Measurements from ENCODE around the gene KCNJ12.

KCNJ12 gene

GRCh38 chr17:21377705-21378396, 1.7 kb downstream of the KCNJ12 start:
- TF ChIP-seq POLR2AphosphoS5 (IDR thresholded peaks at IDR 0.05; ENCODE audit: low read depth, low read length) (no peak), REST (IDR thresholded peaks at IDR 0.05; ENCODE audit: insufficient read depth in 1 of 2, low read depth in 2 of 2, low read length in 2 of 2) (no peak), SIN3A (IDR thresholded peaks at IDR 0.05; ENCODE audit: borderline replicate concordance, insufficient read depth, low read length) (no peak), FOXP2 (optimal IDR thresholded peaks at IDR 0.05; ENCODE audit: borderline replicate concordance, extremely low read depth, extremely low read length, insufficient read depth) (no peak), TAF1 (IDR thresholded peaks at IDR 0.05; ENCODE audit: borderline replicate concordance, insufficient read depth, low read length) (no peak)

- no peak for TF ChIP-seq REST (IDR thresholded peaks at IDR 0.05; ENCODE audit: insufficient read depth in 1 of 2, low read depth in 2 of 2, low read length in 2 of 2)
- TF ChIP-seq POLR2AphosphoS5 (IDR thresholded peaks at IDR 0.05; ENCODE audit: low read depth, low read length), result no peak
- no peak for TF ChIP-seq SIN3A (IDR thresholded peaks at IDR 0.05; ENCODE audit: borderline replicate concordance, insufficient read depth, low read length)
- TF ChIP-seq FOXP2 (optimal IDR thresholded peaks at IDR 0.05; ENCODE audit: borderline replicate concordance, extremely low read depth, extremely low read length, insufficient read depth), result no peak
- no peak for TF ChIP-seq TAF1 (IDR thresholded peaks at IDR 0.05; ENCODE audit: borderline replicate concordance, insufficient read depth, low read length)
Observed at GRCh38 chr17:21378553-21378952, 2.4 kb downstream of the KCNJ12 start.

- TF ChIP-seq POLR2AphosphoS5 (IDR thresholded peaks at IDR 0.05; ENCODE audit: low read depth, low read length), result no peak
- no peak for TF ChIP-seq TAF1 (IDR thresholded peaks at IDR 0.05; ENCODE audit: borderline replicate concordance, insufficient read depth, low read length)
Observed at GRCh38 chr17:21379080-21379711, 3.0 kb downstream of the KCNJ12 start.

GRCh38 chr17:21380659-21381058, 4.5 kb downstream of the KCNJ12 start:
- TF ChIP-seq REST (IDR thresholded peaks at IDR 0.05; ENCODE audit: insufficient read depth in 1 of 2, low read depth in 2 of 2, low read length in 2 of 2) (no peak), SIN3A (IDR thresholded peaks at IDR 0.05; ENCODE audit: borderline replicate concordance, insufficient read depth, low read length) (no peak), TAF1 (IDR thresholded peaks at IDR 0.05; ENCODE audit: borderline replicate concordance, insufficient read depth, low read length) (no peak), POLR2AphosphoS5 (IDR thresholded peaks at IDR 0.05; ENCODE audit: low read depth, low read length) (no peak), FOXP2 (optimal IDR thresholded peaks at IDR 0.05; ENCODE audit: borderline replicate concordance, extremely low read depth, extremely low read length, insufficient read depth) (no peak)

- TF ChIP-seq REST (IDR thresholded peaks at IDR 0.05; ENCODE audit: insufficient read depth in 1 of 2, low read depth in 2 of 2, low read length in 2 of 2) (no peak), SIN3A (IDR thresholded peaks at IDR 0.05; ENCODE audit: borderline replicate concordance, insufficient read depth, low read length) (no peak), FOXP2 (optimal IDR thresholded peaks at IDR 0.05; ENCODE audit: borderline replicate concordance, extremely low read depth, extremely low read length, insufficient read depth) (no peak), POLR2AphosphoS5 (IDR thresholded peaks at IDR 0.05; ENCODE audit: low read depth, low read length) (no peak), TAF1 (IDR thresholded peaks at IDR 0.05; ENCODE audit: borderline replicate concordance, insufficient read depth, low read length) (no peak)
Observed at GRCh38 chr17:21381076-21381706, 5.0 kb downstream of the KCNJ12 start.

Data from PFSK-1 (cell line).